Transverse colon (tissue), 3 donors: ENCODE data around the gene SCAI.

Source experiments
- CTCF ChIP-seq, 5 experiments: fragments of 200-600 bp in 3 of 5; fragments of 450-650 bp in 2 of 5; sonication (generic) in 3 of 5; IDR thresholded peaks; 1 replicate in 2 of 5; 2 replicates in 3 of 5; pipeline ENCODE4 v1.5.1; 2016 to 2017; ENCODE audit warnings: antibody characterized with exemption in 5 of 5, inconsistent platforms in 3 of 5, mild to moderate bottlenecking in 2 of 5, moderate library complexity in 1 of 5
- POLR2A ChIP-seq: fragments of 450-650 bp; IDR thresholded peaks from one replicate; pipeline ENCODE4 v1.6.1; 2016; ENCODE audit warnings: antibody characterized with exemption, mild to moderate bottlenecking, moderate library complexity

DNA sequence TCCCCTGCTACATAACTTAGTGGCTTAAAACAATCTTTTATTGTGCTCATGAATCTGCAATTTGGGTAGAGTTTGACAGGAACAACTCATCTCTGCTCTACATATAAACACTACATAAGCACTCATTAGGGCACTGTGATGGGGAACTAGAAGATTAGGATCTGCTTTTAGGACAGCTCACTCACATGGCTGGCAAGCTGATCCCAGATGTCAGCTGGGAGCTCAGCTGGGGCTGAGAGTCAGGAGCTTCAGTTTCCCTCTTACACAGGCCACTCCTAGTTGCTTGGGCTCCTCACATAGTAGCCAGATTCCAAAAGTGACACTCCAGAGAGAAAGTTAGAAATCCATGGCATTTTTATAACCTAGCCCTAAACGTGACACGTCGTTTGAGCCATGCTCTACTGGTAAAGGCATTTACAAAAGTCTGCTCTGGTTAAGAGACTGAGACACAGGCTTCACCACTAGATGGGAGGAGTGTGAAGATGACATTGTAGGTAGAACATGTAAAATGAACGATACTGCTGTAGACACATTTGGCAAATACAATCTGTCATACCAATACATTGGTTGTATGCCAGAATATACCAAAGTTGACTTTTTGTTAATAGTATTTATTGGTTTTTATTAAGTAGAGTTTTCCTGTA, 23.6 kb downstream of the SCAI start:
- TF ChIP-seq CTCF (IDR thresholded peaks at IDR 0.05) (no peak), POLR2A (no peak)
